Measurements from ENCODE around the gene SLC7A4. TPM values are rescaled to one million over a fixed set of nuclear protein-coding genes. Genes with fewer than 3 reads are reported as not detected.

Gene SLC7A4
- total and polyA plus RNA-seq, 10 of the 15 experiments (the other 5 are each of a cell fraction or from before 2014, with no cell fraction given), result 0.06 to 0.25 (median 0.14) TPM; not detected in 6

- Histone ChIP-seq H3K36me3 (ENCODE audit: control insufficient read depth in 2 of 2, insufficient read depth in 2 of 2, low read length in 1 of 2) (peaks cover 2 to 4% of the 10 kb centered on the region in 2 experiments; a peak in 1 of 4 replicates), H3K27me3 (replicated peaks in 1 of 2; ENCODE audit: control insufficient read depth in 2 of 2, insufficient read depth in 2 of 2, low read length in 1 of 2) (no peaks in the 10 kb centered on the region), H4K20me1 (ENCODE audit: control insufficient read depth, insufficient read depth) (no peaks in the 10 kb centered on the region), H3K27ac (ENCODE audit: control insufficient read depth, insufficient read depth) (peak overlapping the region; percentile 96), H2AFZ (ENCODE audit: control insufficient read depth, low read depth, low read length) (no peak overlapping the region), H3K4me1 (ENCODE audit: control insufficient read depth, insufficient read depth, low read length) (peaks cover 5% of the 10 kb centered on the region), H3K9ac (ENCODE audit: control insufficient read depth, insufficient read depth, low read length) (peak overlapping the region; percentile 91), H3K4me2 (ENCODE audit: control insufficient read depth, insufficient read depth) (peak overlapping the region; percentile 90), H3K9me3 (replicated peaks; ENCODE audit: control insufficient read depth, insufficient read depth, low read length) (no peaks in the 10 kb centered on the region), H3K4me3 (peak overlapping the region; percentile 80), H3K79me2 (ENCODE audit: control insufficient read depth, insufficient read depth, low read length) (peaks cover 21% of the 10 kb centered on the region)
- no peak for FAIRE-seq
- ChIA-PET SMC1A (ENCODE audit: uncharacterized antibody, unreplicated experiment) (no interaction called here), RAD21 (ENCODE audit: unreplicated experiment) (no interaction called here), POLR2A (interaction anchor here (0.6 to 1.1 kb wide), 2 partner anchors 11 to 83 kb away, joined by 3 read pairs; partner anchors contain the start of gene CRKL), CTCF (interaction anchor here (0.6 to 1.8 kb wide), 2 partner anchors 18 to 1322 kb away, joined by 4 to 11 read pairs; partner anchors contain the start of gene LZTR1)
- in situ Hi-C loops (cut with MboI), result no loop called here
- BruUV-seq (replicated peaks), result no TSS peak
- intact Hi-C loops (cut with micrococcal nuclease; ENCODE audit: unreplicated experiment), result no loop called here
- 30% methylated on average over 20 of the region's 22 CpGs for WGBS (ENCODE audit: insufficient coverage, insufficient replicate concordance, low lambda C conversion rate, missing lambda C conversion rate)
- DNase-seq (ENCODE audit: low read depth, low spot score), result no peak
- no peak for ATAC-seq
- TF ChIP-seq NFYA (IDR thresholded peaks at IDR 0.05; ENCODE audit: borderline replicate concordance, low read depth, low read length) (no peak), USF2 (IDR thresholded peaks at IDR 0.05; ENCODE audit: borderline replicate concordance, low read depth, low read length) (no peak), TARDBP (IDR thresholded peaks at IDR 0.05; ENCODE audit: borderline replicate concordance) (no peak), YY1 (IDR thresholded peaks at IDR 0.05; ENCODE audit: low read depth, low read length) (no peak), CEBPZ (IDR thresholded peaks at IDR 0.05; ENCODE audit: low read depth, low read length) (no peak), CBFB (IDR thresholded peaks at IDR 0.05; ENCODE audit: low read depth) (no peak), DPF2 (IDR thresholded peaks at IDR 0.05) (no peak), SIN3A (IDR thresholded peaks at IDR 0.05; ENCODE audit: low read depth, low read length) (no peak)
- TF ChIP-seq, protein P1, sequence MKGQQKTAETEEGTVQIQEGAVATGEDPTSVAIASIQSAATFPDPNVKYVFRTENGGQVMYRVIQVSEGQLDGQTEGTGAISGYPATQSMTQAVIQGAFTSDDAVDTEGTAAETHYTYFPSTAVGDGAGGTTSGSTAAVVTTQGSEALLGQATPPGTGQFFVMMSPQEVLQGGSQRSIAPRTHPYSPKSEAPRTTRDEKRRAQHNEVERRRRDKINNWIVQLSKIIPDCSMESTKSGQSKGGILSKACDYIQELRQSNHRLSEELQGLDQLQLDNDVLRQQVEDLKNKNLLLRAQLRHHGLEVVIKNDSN (IDR thresholded peaks at IDR 0.05; ENCODE audit: borderline replicate concordance, extremely low read length, insufficient read depth, low read depth, low read length), result no peak
- TF ChIP-seq, protein P2, sequence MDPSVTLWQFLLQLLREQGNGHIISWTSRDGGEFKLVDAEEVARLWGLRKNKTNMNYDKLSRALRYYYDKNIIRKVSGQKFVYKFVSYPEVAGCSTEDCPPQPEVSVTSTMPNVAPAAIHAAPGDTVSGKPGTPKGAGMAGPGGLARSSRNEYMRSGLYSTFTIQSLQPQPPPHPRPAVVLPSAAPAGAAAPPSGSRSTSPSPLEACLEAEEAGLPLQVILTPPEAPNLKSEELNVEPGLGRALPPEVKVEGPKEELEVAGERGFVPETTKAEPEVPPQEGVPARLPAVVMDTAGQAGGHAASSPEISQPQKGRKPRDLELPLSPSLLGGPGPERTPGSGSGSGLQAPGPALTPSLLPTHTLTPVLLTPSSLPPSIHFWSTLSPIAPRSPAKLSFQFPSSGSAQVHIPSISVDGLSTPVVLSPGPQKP (IDR thresholded peaks at IDR 0.05; ENCODE audit: low read depth, low read length), result no peak
- TF ChIP-seq, protein P3, sequence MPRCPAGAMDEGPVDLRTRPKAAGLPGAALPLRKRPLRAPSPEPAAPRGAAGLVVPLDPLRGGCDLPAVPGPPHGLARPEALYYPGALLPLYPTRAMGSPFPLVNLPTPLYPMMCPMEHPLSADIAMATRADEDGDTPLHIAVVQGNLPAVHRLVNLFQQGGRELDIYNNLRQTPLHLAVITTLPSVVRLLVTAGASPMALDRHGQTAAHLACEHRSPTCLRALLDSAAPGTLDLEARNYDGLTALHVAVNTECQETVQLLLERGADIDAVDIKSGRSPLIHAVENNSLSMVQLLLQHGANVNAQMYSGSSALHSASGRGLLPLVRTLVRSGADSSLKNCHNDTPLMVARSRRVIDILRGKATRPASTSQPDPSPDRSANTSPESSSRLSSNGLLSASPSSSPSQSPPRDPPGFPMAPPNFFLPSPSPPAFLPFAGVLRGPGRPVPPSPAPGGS (IDR thresholded peaks at IDR 0.05; ENCODE audit: borderline replicate concordance, insufficient read depth, low read depth, low read length, poor library complexity, severe bottlenecking), result no peak
Measured at GRCh38 chr22:21000207-21000986, 32.0 kb downstream of the SLC7A4 start.

Measured in GM12878 (cell line).